Pons (tissue), 1 donor: ENCODE measurements around the gene HMGCS1.
"Not testable (repeated sequence)": the region's sequence is repeated elsewhere in the genome, so short reads cannot be mapped to it uniquely, and the experiment has no call there.

Experiments used
- DNase-seq: peaks from one replicate; pipeline ENCODE4 v3.0.0-alpha.2; 2016; ENCODE audit warnings: low spot score

The HMGCS1 gene

DNA sequence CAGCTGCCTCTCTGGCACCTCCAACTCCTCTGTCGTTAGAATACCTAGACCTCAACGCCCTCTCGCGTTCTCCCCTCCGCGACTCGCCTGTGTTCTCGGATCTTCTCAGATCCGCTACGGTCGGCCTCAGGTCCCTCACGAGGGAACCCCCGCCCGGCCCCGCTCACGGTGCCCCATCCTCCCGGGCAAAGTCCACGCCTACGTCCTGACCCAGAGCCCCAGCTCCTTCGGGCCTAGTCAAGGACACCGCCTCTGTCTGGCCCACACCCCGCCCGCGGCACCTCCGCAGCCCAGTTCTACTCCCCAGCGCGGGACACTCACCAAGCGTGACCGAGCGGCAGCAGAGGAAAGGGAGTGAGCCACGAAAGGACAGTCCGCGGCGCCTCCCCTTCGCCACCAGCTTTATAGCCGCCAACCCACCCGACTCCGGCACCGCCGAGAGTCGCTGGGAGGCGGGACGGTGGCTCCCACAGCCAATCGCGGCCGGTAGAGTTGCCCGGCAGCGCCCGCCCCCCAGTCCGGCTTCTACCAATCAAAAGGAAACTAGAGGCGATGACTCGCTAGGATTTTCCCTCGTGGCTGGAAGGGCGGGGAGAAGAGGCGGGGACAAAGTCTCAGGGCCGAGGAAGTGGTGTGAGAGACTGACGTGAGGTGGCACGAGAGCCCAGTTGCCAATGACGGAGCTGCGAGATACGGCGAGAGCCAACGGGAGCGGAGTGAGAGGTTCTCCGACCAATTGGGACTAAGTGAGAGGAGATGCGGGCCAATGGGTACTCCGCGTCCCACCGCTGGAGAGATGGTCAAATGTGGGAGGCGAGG lies at the start of gene HMGCS1:
HMGCS1 (minus strand) TSS at position 378 of the 819 bp plus-strand sequence. CDS start 14,447 bp downstream, outside the sequence.
- peak; percentile 100 for DNase-seq

DNA sequence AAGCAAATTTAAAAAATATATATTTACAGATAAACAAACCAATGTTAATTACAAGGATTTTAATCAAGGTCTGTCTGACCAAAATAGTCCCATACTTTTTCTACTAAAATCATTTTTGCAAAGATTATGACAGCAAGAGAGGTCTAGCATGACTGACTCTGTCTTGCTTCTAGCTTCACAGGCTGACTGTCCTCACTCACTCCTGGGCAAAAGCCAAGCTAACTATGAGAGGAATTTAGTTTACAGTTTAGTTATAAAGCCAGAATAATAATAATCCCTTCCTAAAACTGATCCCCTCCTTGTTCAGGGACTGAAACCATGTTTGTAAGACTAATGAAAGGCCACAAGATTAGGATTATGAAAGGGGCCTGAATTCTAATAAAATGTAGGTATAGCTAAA lies 45.5 kb upstream of the HMGCS1 start:
- DNase-seq: no peak

DNA sequence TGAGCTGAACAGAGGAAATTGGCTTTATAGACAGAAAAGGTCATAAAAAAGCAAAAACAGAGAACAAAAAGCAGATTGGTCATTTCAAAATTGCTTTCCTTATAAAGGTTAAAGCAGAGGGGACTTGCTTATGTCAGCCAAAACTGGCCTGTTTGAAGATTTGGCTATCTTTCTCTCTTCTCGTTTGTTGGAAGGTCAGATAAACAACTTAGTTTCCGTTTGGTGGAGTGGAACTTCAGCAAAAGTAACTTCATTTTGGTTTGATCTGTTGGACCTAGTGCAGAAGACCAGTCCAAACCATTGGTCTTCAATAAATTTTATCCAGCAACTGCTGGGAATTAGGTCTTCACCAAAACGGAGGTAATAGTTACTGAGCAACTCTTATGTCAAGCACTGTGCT lies 45.1 kb upstream of the HMGCS1 start:
- no peak for DNase-seq

DNA sequence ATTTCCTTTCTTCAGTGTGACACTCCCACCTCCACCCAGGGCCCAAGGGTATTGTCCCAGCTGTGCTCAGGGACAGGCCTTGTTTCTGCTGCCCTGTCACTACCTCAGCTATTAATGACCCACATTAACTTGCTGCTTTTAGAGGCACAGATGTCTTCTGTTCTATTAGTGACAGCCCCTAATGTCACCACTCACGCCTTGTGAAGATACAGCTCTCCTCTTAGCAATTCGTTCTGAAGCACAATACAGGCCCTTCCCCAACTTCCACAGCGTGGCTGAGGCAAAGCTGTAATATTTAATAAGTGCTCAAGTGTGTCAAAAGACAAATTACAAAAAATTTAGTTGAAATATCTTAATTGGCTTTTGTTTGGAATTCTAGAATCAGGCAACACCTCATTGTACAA lies 44.7 kb upstream of the HMGCS1 start:
- DNase-seq: no peak

DNA sequence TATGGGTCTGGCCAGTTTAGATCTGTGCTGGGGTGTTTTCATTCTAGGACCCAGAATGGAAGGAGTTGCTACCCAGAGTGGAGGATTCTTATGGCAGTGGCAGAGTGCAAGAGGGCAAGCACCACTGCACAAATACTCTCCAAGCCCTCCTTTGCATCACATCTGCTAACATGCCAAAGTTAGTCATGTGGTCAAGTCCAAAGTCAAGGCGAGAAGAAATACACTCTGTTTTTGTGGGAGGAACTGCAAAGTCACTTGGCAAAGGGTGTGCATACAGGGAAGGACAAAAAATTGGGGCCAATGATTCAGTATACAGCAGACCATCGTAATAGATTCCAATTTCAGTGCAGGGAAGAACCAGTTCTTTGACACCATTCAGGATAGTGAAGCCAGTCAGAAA lies 43.9 kb upstream of the HMGCS1 start:
- no peak for DNase-seq

DNA sequence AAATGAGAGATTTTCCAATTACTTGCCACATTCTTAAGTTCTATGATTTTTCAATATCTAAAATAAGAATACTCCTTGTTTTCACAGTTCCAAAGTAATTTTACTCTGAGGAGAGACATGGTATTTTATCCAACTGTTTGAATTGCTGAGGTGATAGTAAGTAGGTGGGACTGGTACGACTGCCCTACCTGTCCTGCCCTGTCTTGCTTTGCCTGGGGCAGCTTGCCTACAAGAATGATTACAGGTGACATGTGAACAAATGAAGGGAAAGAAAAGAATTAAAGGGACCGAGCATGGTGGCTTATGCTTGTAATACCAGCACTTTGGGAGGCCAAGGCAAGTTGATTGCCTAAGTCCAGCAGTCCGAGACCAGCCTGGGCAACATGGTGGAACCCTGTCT lies 41.6 kb upstream of the HMGCS1 start:
- no peak for DNase-seq

DNA sequence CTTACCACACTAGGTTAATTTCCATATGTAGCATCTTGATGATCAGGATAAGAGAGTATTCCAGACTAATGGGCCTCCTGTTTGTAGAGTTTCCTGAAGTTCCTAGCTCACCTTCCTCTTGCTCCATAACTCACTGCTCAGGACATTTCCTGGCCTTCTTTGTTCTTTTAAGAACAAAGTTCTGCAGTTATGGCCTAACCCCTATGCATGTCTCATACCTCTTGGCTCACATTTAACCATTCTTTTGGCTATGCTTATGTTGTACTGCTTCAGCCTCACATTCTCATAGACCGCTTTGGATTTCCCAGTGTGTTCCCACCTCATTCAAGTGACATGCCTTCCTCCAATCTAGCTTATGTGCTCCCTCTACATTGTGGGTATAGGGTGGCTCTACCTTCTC lies 40.5 kb upstream of the HMGCS1 start:
- no peak for DNase-seq

DNA sequence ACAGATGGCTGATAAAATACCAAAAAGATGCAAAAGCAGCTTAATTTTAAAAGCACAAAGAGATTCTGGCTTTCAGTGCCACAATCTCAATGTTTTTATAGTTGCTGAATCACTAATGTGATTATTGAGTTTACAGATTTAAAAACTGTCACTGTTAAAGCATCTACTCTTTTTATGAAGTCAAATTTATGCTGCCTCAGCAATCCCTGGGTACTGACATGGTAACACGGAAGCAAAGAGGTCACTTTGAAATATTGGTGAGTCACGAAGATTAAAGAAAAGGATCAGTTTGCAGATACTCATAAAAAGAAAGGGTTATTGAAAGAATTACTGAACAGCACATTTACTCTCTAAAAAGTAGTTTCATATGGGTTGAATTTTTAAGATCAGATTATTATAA lies 39.7 kb upstream of the HMGCS1 start:
- no peak for DNase-seq

DNA sequence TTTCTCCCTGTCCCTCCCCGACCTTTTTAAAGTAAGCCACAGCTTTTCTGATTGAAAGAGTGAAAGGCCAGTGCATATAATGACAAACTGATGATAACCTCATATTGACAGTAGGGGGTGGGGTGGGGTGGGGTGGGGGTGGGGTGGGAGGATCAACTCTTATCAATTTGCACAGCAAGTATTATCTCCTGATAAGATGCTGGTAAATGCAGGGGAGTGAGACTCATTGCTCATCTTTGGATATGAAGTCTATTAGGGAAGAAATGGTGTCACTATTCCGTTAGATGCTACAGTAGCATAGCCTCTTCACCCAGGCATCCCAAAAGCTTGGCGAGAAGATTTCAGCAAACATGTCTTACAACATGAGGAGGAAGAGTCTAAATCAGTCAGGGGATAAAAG lies 38.9 kb upstream of the HMGCS1 start:
- DNase-seq: no peak

DNA sequence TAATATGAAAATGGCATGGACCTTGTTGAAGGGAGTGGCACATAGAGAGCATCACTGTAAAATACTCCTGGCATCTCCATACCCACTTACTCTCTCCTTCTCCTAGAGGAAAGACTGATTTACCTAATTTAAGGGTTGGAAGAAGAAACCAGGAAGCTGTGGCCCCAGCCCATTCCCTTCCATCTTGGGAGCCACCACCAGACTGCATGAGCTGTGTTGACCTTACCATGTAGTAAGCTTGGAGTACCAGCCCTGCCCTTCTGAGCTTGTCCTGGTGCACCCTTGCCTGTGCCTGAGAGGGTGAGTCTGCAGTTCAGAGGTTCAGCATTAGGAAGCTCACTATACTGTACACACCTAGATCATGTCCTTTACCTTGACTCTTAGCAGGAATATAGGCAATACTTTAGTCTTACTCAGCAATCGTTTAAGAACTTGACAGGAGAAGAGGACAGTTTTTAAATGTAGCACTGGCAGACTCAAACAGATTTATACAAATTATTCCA lies 35.7 kb upstream of the HMGCS1 start:
- no peak for DNase-seq

DNA sequence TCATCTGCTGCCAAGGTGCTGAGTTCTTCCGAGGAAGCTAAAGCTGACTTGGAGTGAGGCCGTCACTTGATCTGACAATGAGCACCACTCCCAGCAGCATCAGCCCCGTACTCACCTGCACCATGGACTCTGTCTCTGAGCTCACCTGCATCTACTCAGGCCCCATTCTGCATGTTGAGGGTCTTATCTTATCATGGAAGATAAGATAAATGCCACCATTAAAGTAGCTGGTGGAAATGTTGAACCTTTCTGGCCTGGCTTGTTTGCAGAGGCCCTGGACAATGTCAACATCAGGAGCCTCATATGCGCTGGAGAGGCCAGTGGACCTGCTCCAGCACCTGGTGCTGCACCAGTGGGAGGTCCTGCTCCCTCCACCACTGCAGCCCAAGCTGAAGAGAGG lies 35.0 kb upstream of the HMGCS1 start:
- no peak for DNase-seq

DNA sequence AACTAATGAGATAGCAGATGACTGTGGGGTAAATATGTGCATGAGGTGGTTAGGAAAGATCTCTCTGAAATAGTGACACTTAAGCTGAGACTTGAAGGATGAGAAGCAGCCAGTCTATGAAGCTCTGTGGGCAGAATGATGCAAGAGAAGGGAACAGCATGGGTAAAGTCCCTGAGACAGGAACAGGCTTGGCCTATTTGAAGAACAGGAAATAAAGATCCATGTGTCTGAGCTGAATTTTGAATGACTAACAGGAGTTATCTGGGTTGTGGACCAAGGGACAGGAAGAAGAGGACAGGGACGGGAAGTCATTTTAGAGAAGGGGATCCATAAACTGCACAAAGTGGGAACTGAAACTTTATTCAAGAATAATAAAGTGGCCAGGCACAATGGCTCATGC lies 25.6 kb upstream of the HMGCS1 start:
- no peak for DNase-seq

DNA sequence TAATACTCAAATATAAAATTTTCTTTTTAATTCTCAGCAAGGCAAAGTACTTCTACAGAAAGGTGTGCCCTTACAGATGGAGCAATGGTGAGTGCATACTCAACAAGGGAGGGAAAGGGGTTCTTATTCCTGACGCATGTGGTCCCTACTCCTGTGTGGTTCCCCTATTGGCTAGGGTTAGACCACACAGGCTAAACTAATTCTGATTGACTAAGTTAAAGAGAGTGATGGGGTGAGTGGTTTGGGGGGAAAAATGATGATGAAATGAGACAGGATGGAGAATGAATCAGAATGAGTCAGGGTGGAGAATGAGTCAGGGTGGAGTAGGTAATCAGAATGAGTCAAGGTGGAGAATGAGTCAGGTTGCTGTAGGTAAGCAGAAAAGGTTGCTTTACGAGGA lies 22.9 kb upstream of the HMGCS1 start:
- no peak for DNase-seq

DNA sequence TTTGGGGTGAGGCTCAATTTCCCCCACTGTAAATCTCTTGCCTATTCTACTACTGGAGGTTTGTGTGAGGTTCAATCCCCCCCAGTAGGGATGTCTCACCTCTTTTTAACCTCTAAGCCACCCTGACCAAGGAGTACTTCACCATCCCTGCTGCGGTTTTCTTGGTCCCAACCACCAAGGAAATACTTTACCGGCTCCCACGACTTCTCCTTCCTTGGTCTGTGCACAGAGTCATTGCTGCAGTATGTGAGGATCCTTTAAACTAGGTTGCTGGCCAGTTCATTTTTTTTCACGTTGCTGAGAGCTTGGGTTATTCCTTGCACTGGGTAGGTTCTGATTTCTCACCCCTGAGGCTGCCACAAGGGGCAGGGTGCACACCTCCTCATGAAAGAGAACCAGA lies 22.5 kb upstream of the HMGCS1 start:
- no peak for DNase-seq

DNA sequence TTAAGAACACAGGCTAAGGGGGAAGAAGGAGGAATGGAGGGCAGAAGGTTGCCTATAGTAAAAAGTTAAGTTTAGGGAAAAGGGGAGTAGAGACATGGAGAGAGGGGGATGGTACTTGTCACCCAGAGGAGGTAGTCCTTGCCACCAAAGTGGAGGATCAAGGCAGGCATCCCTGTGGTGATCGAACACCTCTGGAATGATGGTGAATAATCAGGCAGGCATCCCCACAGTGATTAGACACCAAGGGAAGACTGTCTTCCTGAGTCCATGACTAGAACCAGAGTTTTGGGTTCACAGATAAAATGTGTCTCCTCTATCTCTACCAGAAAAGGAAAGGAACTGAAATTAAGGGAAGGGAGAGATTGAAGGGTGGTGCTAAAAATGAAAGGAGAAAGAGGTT lies 19.2 kb upstream of the HMGCS1 start:
- no peak for DNase-seq

DNA sequence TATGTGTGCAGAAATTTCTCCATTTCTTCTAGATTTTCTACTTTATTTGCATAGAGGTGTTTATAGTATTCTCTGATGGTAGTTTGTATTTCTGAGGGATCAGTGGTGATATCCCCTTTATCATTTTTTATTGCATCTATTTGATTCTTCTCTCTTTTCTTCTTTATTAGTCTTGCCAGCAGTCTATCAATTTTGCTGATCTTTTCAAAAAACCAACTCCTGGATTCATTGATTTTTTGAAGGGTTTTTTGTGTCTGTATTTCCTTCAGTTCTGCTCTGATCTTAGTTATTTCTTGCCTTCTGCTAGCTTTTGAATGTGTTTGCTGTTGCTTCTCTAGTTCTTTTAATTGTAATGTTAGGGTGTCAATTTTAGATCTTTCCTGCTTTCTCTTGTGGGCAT lies 12.4 kb upstream of the HMGCS1 start:
- not testable (repeated sequence) for DNase-seq

DNA sequence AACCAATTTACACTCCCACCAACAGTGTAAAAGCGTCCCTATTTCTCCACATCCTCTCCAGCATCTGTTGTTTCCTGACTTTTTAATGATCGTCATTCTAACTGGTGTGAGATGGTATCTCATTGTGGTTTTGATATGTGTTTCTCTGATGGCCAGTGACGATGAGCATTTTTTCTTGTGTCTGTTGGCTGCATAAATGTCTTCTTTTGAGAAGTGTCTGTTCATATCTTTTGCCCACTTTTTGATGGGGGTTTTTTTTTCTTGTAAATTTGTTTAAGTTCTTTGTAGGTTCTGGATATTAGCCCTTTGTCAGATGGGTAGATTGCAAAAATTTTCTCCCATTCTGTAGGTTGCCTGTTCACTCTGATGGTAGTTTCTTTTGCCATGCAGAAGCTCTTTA lies 10.3 kb upstream of the HMGCS1 start:
- DNase-seq: not testable (repeated sequence)

DNA sequence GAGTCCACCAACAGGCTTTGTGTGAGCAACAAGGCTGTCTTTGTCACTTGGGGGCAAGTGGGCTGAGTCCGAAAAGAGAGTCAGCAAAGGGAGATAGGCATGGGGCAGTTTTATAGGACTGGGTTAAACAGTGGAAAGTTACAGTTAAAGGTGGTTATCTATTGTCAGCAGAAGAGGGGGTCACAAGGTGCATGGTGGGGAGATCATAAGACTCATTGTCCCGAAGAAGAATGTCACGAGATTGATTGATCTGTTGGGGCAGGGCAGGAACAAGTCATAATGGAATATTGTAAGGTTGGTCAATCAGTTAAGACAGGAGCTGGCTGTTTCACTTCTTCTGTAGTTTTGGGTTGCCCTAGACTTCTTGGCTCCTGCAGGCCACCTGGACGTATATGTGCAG lies 7.6 kb upstream of the HMGCS1 start:
- no peak for DNase-seq

DNA sequence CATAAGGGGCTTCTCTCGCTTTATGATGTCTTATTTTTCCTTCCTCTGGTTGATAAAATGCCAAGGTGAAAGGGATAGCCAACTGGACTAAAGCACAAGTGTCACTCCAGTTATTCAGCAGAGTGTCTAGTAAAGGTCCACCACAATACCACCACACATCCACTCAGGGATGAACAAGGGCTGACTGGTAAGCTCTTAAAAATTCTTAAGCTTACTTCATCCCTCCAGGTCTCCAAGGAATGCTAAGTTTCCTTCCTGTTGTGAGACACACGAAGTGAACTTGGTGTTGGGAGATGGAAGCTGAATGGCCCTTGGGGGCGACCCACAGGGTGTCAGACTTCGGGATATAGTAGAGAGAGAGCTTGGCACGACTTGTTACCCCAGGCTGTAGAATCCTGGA lies 3.2 kb upstream of the HMGCS1 start:
- DNase-seq: no peak

DNA sequence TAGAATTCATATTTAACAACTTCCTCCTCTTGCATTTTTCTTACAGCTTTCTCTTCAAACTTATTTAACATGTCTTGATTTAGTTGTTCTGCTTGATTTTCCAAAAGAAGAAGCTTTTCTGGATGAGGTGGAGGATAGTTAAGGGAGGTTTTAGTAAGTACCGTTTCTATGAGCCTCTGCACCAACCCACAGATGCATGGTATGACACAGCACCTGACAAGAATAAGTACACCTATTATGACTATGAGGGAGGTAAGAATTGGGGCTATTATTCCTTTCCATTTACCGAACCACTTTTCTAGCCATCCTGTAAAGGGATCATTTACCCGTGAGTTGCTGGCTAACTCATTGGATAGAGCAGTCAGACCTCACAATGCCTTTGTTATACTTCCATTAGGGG lies 2.5 kb upstream of the HMGCS1 start:
- no peak for DNase-seq

DNA sequence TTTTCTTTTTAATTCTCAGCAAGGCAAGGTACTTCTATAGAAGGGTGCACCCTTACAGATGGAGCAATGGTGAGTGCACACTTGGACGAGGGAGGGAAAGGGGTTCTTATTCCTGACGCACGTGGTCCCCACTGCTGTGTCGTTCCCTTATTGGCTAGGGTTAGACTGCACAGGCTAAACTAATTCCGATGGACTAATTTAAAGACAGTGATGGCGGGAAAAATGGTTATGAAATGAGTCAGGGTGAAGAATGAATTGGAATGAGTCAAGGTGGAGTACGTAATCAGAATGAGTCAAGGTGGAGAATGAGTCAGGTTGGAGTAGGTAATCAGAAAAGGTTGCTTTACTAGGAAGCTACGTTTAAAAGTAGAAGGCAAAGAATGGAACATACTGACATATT lies 2.1 kb upstream of the HMGCS1 start:
- DNase-seq: no peak

DNA sequence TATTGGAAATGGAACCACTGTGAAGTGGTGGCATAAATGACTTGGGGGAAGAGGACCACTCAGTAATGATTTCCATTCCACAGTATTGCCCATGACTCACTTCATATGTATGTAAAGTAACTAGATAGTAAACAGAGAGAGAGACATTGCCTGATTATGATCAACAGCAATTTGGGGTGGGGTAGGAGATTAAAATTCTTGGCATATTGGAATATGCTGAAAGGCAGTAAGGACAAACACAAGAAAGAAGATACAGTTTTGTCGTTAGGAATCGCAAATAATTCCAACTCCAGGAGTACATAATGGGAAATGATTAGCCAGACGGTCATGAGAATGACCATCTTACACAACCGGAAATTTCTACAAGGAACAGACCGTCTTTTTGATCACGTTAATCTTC lies 1.5 kb upstream of the HMGCS1 start:
- no peak for DNase-seq

DNA sequence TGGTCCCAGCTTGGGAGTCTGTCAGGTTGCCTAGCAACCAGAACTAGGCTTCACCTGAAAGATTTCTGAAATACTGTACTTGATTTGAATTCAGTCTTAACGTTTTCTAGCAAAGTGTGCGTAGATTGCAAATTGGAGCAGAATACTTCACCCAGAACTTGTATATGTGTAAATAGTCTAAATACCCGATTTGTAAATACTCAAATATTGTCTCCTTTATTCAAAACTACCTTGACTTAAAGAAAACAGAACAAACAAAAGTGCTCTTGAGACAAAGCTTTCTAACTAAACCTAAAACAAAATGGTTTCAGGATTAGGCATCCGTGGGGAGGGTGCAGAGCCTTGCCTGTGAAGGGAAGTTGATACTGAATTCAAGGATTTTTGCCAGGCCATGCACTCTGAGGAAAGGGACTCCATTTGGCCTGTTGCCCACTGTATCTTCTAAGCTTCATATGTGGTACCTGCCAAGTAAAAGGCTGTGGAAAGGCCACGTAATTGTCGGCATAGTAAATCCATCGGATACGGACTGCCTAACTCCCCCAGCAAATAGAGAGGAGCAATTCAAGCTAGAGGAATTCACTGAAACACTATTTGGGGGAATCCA lies 744 bp upstream of the HMGCS1 start:
- DNase-seq: no peak

DNA sequence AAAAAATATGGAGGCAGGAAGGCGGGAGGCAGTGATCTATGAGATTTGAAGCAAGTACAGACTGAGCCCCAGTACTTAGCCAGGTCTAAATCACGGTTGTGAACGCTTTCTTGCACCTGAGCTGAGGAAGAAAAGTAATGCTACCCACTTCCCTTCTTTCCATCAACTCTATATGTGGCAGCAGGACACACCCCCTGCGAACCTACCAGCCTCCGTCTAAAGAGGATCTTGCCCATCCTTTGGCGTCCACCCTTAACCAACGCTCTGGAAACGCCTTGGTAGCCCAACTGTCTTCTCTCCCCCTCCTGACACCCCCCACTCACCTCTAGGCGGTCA lies 545 bp downstream of the HMGCS1 start:
- DNase-seq: peak; percentile 52
